ENCODE data around the gene RASA4B.
"Not testable (repeated sequence)": the region's sequence is repeated elsewhere in the genome, so short reads cannot be mapped to it uniquely, and the experiment has no call there.

The RASA4B gene

DNA sequence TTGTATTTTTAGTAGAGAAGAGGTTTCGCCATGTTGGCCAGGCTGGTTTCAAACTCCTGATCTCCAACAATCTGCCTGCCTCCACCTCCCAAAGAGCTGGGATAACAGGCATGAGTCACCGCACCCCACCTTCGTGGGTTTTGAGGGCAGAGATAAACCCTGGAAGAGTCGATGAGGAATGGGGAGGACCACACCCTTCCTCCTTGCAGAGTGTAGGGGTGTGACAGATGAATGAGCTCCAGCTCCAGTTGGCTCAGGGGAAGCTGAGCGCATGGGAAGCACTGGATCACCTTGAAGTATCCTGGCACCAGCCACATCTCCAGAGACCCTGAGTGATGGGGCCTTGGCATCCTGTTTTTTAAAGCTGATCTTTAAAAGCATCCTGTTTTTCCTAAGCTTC lies 33.3 kb downstream of the RASA4B start:
- in situ Hi-C loops (cut with HindIII; ENCODE audit: low sequenced_read_pairs); H3K4me3 ChIP-seq (ENCODE audit: low read depth, low read length); DNase-seq (ENCODE audit: low read depth, low spot score): not testable (repeated sequence)

DNA sequence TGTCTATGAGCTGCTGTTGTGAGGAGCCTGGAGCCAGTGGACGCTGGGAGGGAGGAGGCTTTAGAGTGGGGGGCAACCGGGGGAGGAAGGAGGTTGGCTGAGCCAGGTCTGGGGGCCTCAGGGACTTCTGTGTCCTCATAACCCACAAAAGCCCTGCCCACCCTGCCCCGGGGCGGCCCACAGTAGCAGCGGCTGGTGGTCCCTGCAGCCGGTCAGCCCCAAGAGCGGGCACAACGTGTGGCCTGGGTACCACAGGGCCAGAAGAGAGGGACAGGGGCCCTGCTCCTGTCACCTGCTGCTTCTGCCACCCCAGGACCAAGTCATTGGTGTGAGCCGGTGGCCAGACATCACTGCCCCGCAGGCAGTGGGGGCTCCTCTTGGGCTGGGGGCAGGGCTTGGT lies 35.6 kb downstream of the RASA4B start:
- DNase-seq (ENCODE audit: low read depth, low spot score); in situ Hi-C loops (cut with HindIII; ENCODE audit: low sequenced_read_pairs); H3K4me3 ChIP-seq (ENCODE audit: low read depth, low read length): not testable (repeated sequence)

DNA sequence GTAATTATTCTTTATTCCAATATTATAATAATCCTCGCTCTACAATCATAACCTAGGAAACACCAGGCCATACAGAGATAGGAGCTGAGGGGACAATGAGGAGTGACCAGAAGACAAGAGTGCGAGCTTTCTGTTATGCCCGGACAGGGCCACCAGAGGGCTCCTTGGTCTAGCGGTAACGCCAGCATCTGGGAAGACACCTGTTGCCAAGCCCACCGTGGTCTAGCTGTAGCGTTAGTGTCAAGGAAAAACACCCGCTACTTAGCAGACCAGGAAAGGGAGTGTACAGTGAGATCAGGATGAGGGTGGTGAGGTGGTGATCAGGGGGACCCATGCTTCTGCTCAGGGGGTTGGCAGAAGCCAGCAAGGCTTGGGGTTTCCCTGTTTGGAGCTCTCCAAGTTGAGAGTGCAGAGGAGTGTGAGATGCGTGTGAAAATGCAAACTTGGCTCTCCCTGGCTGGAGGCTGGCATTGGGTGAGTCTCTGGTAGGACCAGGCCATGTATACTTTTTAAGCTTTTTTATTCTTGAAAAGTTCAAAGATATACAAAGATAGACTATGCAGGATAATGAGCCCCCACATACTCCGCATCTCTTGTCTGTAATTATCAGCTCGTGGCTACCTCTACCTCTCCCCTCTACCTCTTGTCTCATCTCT lies 37.5 kb downstream of the RASA4B start:
- TF ChIP-seq, protein P1, sequence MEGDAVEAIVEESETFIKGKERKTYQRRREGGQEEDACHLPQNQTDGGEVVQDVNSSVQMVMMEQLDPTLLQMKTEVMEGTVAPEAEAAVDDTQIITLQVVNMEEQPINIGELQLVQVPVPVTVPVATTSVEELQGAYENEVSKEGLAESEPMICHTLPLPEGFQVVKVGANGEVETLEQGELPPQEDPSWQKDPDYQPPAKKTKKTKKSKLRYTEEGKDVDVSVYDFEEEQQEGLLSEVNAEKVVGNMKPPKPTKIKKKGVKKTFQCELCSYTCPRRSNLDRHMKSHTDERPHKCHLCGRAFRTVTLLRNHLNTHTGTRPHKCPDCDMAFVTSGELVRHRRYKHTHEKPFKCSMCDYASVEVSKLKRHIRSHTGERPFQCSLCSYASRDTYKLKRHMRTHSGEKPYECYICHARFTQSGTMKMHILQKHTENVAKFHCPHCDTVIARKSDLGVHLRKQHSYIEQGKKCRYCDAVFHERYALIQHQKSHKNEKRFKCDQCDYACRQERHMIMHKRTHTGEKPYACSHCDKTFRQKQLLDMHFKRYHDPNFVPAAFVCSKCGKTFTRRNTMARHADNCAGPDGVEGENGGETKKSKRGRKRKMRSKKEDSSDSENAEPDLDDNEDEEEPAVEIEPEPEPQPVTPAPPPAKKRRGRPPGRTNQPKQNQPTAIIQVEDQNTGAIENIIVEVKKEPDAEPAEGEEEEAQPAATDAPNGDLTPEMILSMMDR (IDR thresholded peaks at IDR 0.05; ENCODE audit: low read depth, low read length) = peak; percentile 35
- H3K4me3 ChIP-seq (ENCODE audit: low read depth, low read length); DNase-seq (ENCODE audit: low read depth, low spot score); in situ Hi-C loops (cut with HindIII; ENCODE audit: low sequenced_read_pairs): not testable (repeated sequence)

DNA sequence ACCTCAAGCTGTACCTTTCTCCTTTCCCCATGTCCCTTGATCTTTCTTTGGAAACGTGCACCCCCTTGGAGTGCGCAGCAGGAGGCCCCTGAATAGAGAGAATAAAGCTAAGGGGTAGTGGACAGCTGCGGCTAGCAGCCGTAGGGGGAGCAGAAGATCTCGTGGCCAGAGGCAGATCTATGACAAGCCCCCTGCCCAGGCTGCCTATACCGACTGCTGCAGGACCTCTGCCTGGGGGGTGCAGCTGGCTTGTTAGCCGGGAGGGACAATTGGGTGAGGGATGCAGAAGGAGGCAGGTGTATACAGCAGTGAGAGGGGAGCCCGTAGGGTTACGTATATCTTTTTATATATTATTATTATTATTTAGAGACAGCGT lies 38.4 kb downstream of the RASA4B start:
- H3K4me3 ChIP-seq (ENCODE audit: low read depth, low read length); in situ Hi-C loops (cut with HindIII; ENCODE audit: low sequenced_read_pairs); DNase-seq (ENCODE audit: low read depth, low spot score): not testable (repeated sequence)

GRCh38 chr7:102478314-102479208 lies 39.0 kb downstream of the RASA4B start, which contains the start of gene POLR2J:
Gene POLR2J (minus strand): TSS chr7:102478922. CDS start chr7:102478860, 62 bp downstream.
- TF ChIP-seq, protein P1 (IDR thresholded peaks at IDR 0.05; ENCODE audit: low read depth, low read length) = peak; percentile 37
- DNase-seq (ENCODE audit: low read depth, low spot score) = peak; percentile 89
- peak within 1 kb of the TSS; percentile 46 for H3K4me3 ChIP-seq (ENCODE audit: low read depth, low read length)
- in situ Hi-C loops (cut with HindIII; ENCODE audit: low sequenced_read_pairs) = not testable (repeated sequence)

GRCh38 chr7:102474736-102475435 lies 42.7 kb downstream of the RASA4B start:
- H3K4me3 ChIP-seq (ENCODE audit: low read depth, low read length); in situ Hi-C loops (cut with HindIII; ENCODE audit: low sequenced_read_pairs): not testable (repeated sequence)
- peak; percentile 36 for DNase-seq (ENCODE audit: low read depth, low spot score)

- DNase-seq (ENCODE audit: low read depth, low spot score); H3K4me3 ChIP-seq (ENCODE audit: low read depth, low read length); in situ Hi-C loops (cut with HindIII; ENCODE audit: low sequenced_read_pairs): not testable (repeated sequence)
These were observed 43.5 kb downstream of the RASA4B start for GRCh38 chr7:102474116-102474515.

GRCh38 chr7:102473271-102473991 lies 44.1 kb downstream of the RASA4B start:
- no peak for DNase-seq (ENCODE audit: low read depth, low spot score)
- H3K4me3 ChIP-seq (ENCODE audit: low read depth, low read length) = no peak overlapping the region
- TF ChIP-seq, protein P1 (IDR thresholded peaks at IDR 0.05; ENCODE audit: low read depth, low read length) = no peak
- in situ Hi-C loops (cut with HindIII; ENCODE audit: low sequenced_read_pairs) = no loop called here

Measured in astrocyte of the spinal cord (primary cell).